Measurements from ENCODE around the gene TYRO3.
A peak's percentile ranks its signal among the peaks of the same experiment; 100 is the strongest.

The TYRO3 gene

GRCh38 chr15:41606997-41607396 is 48.0 kb downstream of the TYRO3 start:
- peak; percentile 28 for DNase-seq

GRCh38 chr15:41609123-41609522 is 50.1 kb downstream of the TYRO3 start:
- no peak for DNase-seq

GRCh38 chr15:41610048-41610447 is 51.0 kb downstream of the TYRO3 start:
- no peak for DNase-seq

GRCh38 chr15:41620536-41621199 is 61.7 kb downstream of the TYRO3 start:
- DNase-seq, result no peak

GRCh38 chr15:41621200-41622193 is 62.5 kb downstream of the TYRO3 start:
- peak; percentile 80 for DNase-seq

- no peak for DNase-seq
Measured at GRCh38 chr15:41622901-41623300, 63.9 kb downstream of the TYRO3 start.

- DNase-seq, result no peak
Measured at GRCh38 chr15:41627203-41627602, 68.2 kb downstream of the TYRO3 start.

- no peak for DNase-seq
Measured at GRCh38 chr15:41629463-41629862, 70.5 kb downstream of the TYRO3 start.

- no peak for DNase-seq
Measured at GRCh38 chr15:41629883-41630282, 70.9 kb downstream of the TYRO3 start.

GRCh38 chr15:41630616-41631217 is 71.7 kb downstream of the TYRO3 start:
- DNase-seq, result no peak

- DNase-seq, result no peak
Measured at GRCh38 chr15:41631880-41632470, 73.0 kb downstream of the TYRO3 start.
